Trophoblast cell (in vitro differentiated cells and primary cell): ENCODE results near the gene CHIC1.
"Not testable (repeated sequence)": the region's sequence is repeated elsewhere in the genome, so short reads cannot be mapped to it uniquely, and the experiment has no call there.

Source experiments
- DNase-seq, 2 donors: peaks; one replicate each; pipeline ENCODE4 v3.0.0-alpha.2; 2016
- H2AFZ ChIP-seq: 2 replicates; pipeline ENCODE4 v1.6.1; 2013; ENCODE audit warnings: low read length, moderate library complexity, mild to moderate bottlenecking; ENCODE audit not compliant: insufficient read depth, poor library complexity
- H2AK5ac ChIP-seq: 2 replicates; pipeline ENCODE4 v1.6.1; 2013; ENCODE audit warnings: mild to moderate bottlenecking, low read length
- H2BK120ac ChIP-seq: 2 replicates; pipeline ENCODE4 v1.6.1; 2013; ENCODE audit warnings: low read length, mild to moderate bottlenecking, moderate library complexity; ENCODE audit not compliant: insufficient read depth, poor library complexity
- H2BK12ac ChIP-seq: 2 replicates; pipeline ENCODE4 v1.6.1; 2013; ENCODE audit warnings: mild to moderate bottlenecking, low read length, moderate library complexity
- H2BK5ac ChIP-seq: 2 replicates; pipeline ENCODE4 v1.6.1; 2013; ENCODE audit warnings: low read length, low read depth, moderate library complexity, mild to moderate bottlenecking; ENCODE audit not compliant: poor library complexity
- H3K14ac ChIP-seq: 2 replicates; pipeline ENCODE4 v1.6.1; 2013; ENCODE audit warnings: mild to moderate bottlenecking, low read length
- H3K18ac ChIP-seq: 2 replicates; pipeline ENCODE4 v1.6.1; 2013; ENCODE audit warnings: mild to moderate bottlenecking, low read length
- H3K23ac ChIP-seq: 2 replicates; pipeline ENCODE4 v1.6.1; 2013; ENCODE audit warnings: low read length
- H3K27ac ChIP-seq: 2 replicates; pipeline ENCODE4 v1.5.1; 2013; ENCODE audit warnings: low read depth, mild to moderate bottlenecking, inconsistent platforms, low read length, moderate library complexity
- H3K27me3 ChIP-seq: 2 replicates; pipeline ENCODE4 v1.6.1; 2013; ENCODE audit warnings: inconsistent platforms, mild to moderate bottlenecking, low read length, moderate library complexity; ENCODE audit not compliant: insufficient read depth
- H3K36me3 ChIP-seq, 2 experiments: 1 replicate in 1 of 2; 2 replicates in 1 of 2; pipeline ENCODE4 v1.6.1; 2013; ENCODE audit warnings: low read length in 2 of 2, mild to moderate bottlenecking in 2 of 2, moderate library complexity in 1 of 2; ENCODE audit not compliant: insufficient read depth in 2 of 2, control insufficient read depth in 1 of 2
- H3K4ac ChIP-seq: 2 replicates; pipeline ENCODE4 v1.6.1; 2013; ENCODE audit warnings: low read depth, mild to moderate bottlenecking, low read length, moderate library complexity
- H3K4me1 ChIP-seq, 2 experiments: 1 replicate in 1 of 2; 2 replicates in 1 of 2; pipeline ENCODE4 v1.6.1; 2013; ENCODE audit warnings: low read length in 2 of 2, mild to moderate bottlenecking in 2 of 2, moderate library complexity in 1 of 2; ENCODE audit not compliant: insufficient read depth in 2 of 2, control insufficient read depth in 1 of 2
- H3K4me2 ChIP-seq: 2 replicates; pipeline ENCODE4 v1.6.1; 2013; ENCODE audit warnings: inconsistent platforms, mild to moderate bottlenecking, low read length, moderate library complexity
- H3K4me3 ChIP-seq: 2 replicates; pipeline ENCODE4 v1.5.1; 2013; ENCODE audit warnings: mild to moderate bottlenecking, low read depth, low read length, inconsistent platforms
- H3K79me1 ChIP-seq: one replicate; pipeline ENCODE4 v1.6.1; 2013; ENCODE audit warnings: low read length
- H3K79me2 ChIP-seq: 2 replicates; pipeline ENCODE4 v1.6.1; 2013; ENCODE audit warnings: low read length, mild to moderate bottlenecking; ENCODE audit not compliant: control insufficient read depth, insufficient read depth, poor library complexity
- H3K9ac ChIP-seq: 2 replicates; pipeline ENCODE4 v1.6.1; 2013; ENCODE audit warnings: mild to moderate bottlenecking, low read length
- H3K9me3 ChIP-seq: 2 replicates; pipeline ENCODE4 v1.6.1; 2013; ENCODE audit warnings: low read depth, mild to moderate bottlenecking, control low read depth, inconsistent platforms, low read length; ENCODE audit not compliant: insufficient read depth
- H4K12ac ChIP-seq: 2 replicates; pipeline ENCODE4 v1.6.1; 2013; ENCODE audit warnings: low read depth, mild to moderate bottlenecking, low read length, moderate library complexity
- H4K8ac ChIP-seq: 2 replicates; pipeline ENCODE4 v1.6.1; 2013; ENCODE audit warnings: low read depth, mild to moderate bottlenecking, low read length, moderate library complexity
- H4K91ac ChIP-seq: one replicate; pipeline ENCODE4 v1.6.1; 2013; ENCODE audit warnings: low read depth, mild to moderate bottlenecking, low read length, moderate library complexity
- WGBS: extraction: QIAGEN DNeasy Blood & Tissue Kit; methylation state at CpG from one replicate; pipeline ENCODE4 v1.1.7; 2013; ENCODE audit warnings: missing lambda C conversion rate; ENCODE audit not compliant: insufficient read length, insufficient coverage; ENCODE audit errors: extremely low coverage; 5-methylcytosine and 5-hydroxymethylcytosine counted together

Gene CHIC1

DNA sequence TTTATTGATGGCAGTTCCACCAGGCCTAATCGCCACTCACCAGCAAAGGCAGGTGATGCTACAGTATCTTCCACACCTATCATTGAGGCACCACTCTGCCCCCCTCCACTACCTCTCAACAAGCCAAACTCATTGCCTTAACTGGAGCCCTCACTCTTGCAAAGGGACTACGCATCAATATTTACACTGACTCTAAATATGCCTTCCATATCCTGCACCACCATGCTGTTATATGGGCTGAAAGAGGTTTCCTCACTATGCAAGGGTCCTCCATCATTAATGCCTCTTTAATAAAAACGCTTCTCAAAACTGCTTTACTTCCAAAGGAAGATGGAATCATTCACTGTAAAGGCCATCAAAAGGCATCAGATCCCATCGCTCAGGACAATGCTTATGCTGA, 31.3 kb upstream of the CHIC1 start:
- not testable (repeated sequence) for H4K12ac ChIP-seq, H3K4me3 ChIP-seq, H2BK5ac ChIP-seq, H3K4me1 ChIP-seq, H2AFZ ChIP-seq, H3K79me2 ChIP-seq, H3K14ac ChIP-seq, H3K27me3 ChIP-seq, H2BK12ac ChIP-seq, H2BK120ac ChIP-seq, H3K4me2 ChIP-seq, H3K4ac ChIP-seq, H4K8ac ChIP-seq, H3K9me3 ChIP-seq, DNase-seq, H3K23ac ChIP-seq, H2AK5ac ChIP-seq, H3K27ac ChIP-seq, H3K9ac ChIP-seq, H3K79me1 ChIP-seq, H3K36me3 ChIP-seq, H4K91ac ChIP-seq, H3K18ac ChIP-seq
- no CpG with 5 or more reads among the region's 4 CpGs for WGBS

GRCh38 chrX:73556159-73556558, 6.8 kb upstream of the CHIC1 start:
- H2BK120ac ChIP-seq: no peak overlapping the region
- H3K79me2 ChIP-seq: no peaks in the 10 kb centered on the region
- no peaks in the 10 kb centered on the region for H3K4me1 ChIP-seq
- no peak overlapping the region for H2AK5ac ChIP-seq
- no peaks in the 10 kb centered on the region for H3K9me3 ChIP-seq
- no peak for DNase-seq
- H3K4me2 ChIP-seq: no peak overlapping the region
- H4K12ac ChIP-seq: no peak overlapping the region
- no peak overlapping the region for H2BK12ac ChIP-seq
- H3K79me1 ChIP-seq: no peaks in the 10 kb centered on the region
- H3K4ac ChIP-seq: no peak overlapping the region
- no peak overlapping the region for H3K23ac ChIP-seq
- no peak overlapping the region for H3K4me3 ChIP-seq
- H4K91ac ChIP-seq: no peak overlapping the region
- H3K36me3 ChIP-seq: no peaks in the 10 kb centered on the region
- H3K18ac ChIP-seq: no peak overlapping the region
- no peak overlapping the region for H2AFZ ChIP-seq
- no peak overlapping the region for H2BK5ac ChIP-seq
- no peak overlapping the region for H3K27ac ChIP-seq
- H4K8ac ChIP-seq: no peak overlapping the region
- no peak overlapping the region for H3K9ac ChIP-seq
- no peak overlapping the region for H3K14ac ChIP-seq
- no peaks in the 10 kb centered on the region for H3K27me3 ChIP-seq

GRCh38 chrX:73561801-73562200, 1.2 kb upstream of the CHIC1 start:
- no CpG with 5 or more reads among the region's 3 CpGs for WGBS
- H2AK5ac ChIP-seq: no peak overlapping the region
- peaks cover 4% of the 10 kb centered on the region for H3K79me2 ChIP-seq
- H2BK12ac ChIP-seq: no peak overlapping the region
- no peak overlapping the region for H3K18ac ChIP-seq
- H4K12ac ChIP-seq: no peak overlapping the region
- no peak overlapping the region for H4K8ac ChIP-seq
- H3K14ac ChIP-seq: no peak overlapping the region
- H2BK120ac ChIP-seq: no peak overlapping the region
- DNase-seq: no peak
- H3K4me3 ChIP-seq: no peak overlapping the region
- no peak overlapping the region for H4K91ac ChIP-seq
- H3K36me3 ChIP-seq: no peaks in the 10 kb centered on the region
- no peak overlapping the region for H3K23ac ChIP-seq
- no peak overlapping the region for H3K27ac ChIP-seq
- H3K27me3 ChIP-seq: no peaks in the 10 kb centered on the region
- peaks cover 4% of the 10 kb centered on the region for H3K79me1 ChIP-seq
- no peaks in the 10 kb centered on the region for H3K4me1 ChIP-seq
- no peak overlapping the region for H3K4ac ChIP-seq
- no peak overlapping the region for H3K9ac ChIP-seq
- no peaks in the 10 kb centered on the region for H3K9me3 ChIP-seq
- H3K4me2 ChIP-seq: no peak overlapping the region
- no peak overlapping the region for H2AFZ ChIP-seq
- no peak overlapping the region for H2BK5ac ChIP-seq

- peaks cover 4% of the 10 kb centered on the region for H3K79me1 ChIP-seq
- H3K9me3 ChIP-seq: no peaks in the 10 kb centered on the region
- H3K18ac ChIP-seq: no peak overlapping the region
- H3K27me3 ChIP-seq: no peaks in the 10 kb centered on the region
- H3K4me2 ChIP-seq: peak overlapping the region; percentile 51
- DNase-seq: no peak
- no CpG with 5 or more reads among the region's 3 CpGs for WGBS
- no peak overlapping the region for H4K91ac ChIP-seq
- no peak overlapping the region for H4K8ac ChIP-seq
- no peak overlapping the region for H3K4ac ChIP-seq
- no peak overlapping the region for H2AK5ac ChIP-seq
- H3K4me3 ChIP-seq: no peak overlapping the region
- H2BK120ac ChIP-seq: no peak overlapping the region
- H2BK12ac ChIP-seq: no peak overlapping the region
- H3K36me3 ChIP-seq: no peaks in the 10 kb centered on the region
- H3K23ac ChIP-seq: no peak overlapping the region
- H3K14ac ChIP-seq: no peak overlapping the region
- no peak overlapping the region for H3K9ac ChIP-seq
- no peaks in the 10 kb centered on the region for H3K4me1 ChIP-seq
- no peak overlapping the region for H2BK5ac ChIP-seq
- no peak overlapping the region for H2AFZ ChIP-seq
- H3K27ac ChIP-seq: no peak overlapping the region
- H3K79me2 ChIP-seq: peaks cover 4% of the 10 kb centered on the region
- no peak overlapping the region for H4K12ac ChIP-seq
Observed at GRCh38 chrX:73562458-73562857, 539 bp upstream of the CHIC1 start.

DNA sequence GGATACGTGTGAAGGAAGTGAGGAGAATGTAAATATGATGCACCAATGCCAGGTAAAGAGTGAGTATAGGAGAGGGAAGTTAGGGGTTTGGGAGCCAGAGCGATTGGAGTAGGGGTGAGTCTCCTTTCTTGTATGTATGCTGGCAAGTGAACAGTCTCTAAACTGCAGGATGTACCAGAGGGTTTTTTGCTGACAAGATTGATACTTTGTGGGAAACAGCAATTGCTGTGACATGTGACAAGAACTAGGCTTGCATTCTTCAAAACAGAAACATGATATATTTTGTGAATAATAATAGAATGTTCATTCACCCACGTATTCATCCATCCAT, 706 bp downstream of the CHIC1 start:
- Histone ChIP-seq H3K9me3 (no peaks in the 10 kb centered on the region), H2AK5ac (no peak overlapping the region), H2BK5ac (no peak overlapping the region), H3K18ac (peak overlapping the region; percentile 64), H4K8ac (peak overlapping the region; percentile 96), H3K4me3 (peak overlapping the region; percentile 91), H3K79me1 (peaks cover 4% of the 10 kb centered on the region), H3K4me2 (peak overlapping the region; percentile 64), H2BK12ac (no peak overlapping the region), H3K36me3 (no peaks in the 10 kb centered on the region), H3K4me1 (no peaks in the 10 kb centered on the region), H3K79me2 (peaks cover 4% of the 10 kb centered on the region), H3K4ac (no peak overlapping the region), H3K23ac (no peak overlapping the region), H4K91ac (no peak overlapping the region), H2BK120ac (no peak overlapping the region), H3K14ac (peak overlapping the region; percentile 64), H2AFZ (peak overlapping the region; percentile 71), H3K27me3 (no peaks in the 10 kb centered on the region), H3K27ac (no peak overlapping the region), H4K12ac (peak overlapping the region; percentile 91), H3K9ac (no peak overlapping the region)
- no peak for DNase-seq
- WGBS: no CpG with 5 or more reads among the region's 3 CpGs
